SU-DHL-6 (cell line): ENCODE measurements around the gene FGB.
"Not testable (repeated sequence)": the region's sequence is repeated elsewhere in the genome, so short reads cannot be mapped to it uniquely, and the experiment has no call there.

Source experiments
- CTCF ChIP-seq: fragments of 200-600 bp; sonication (generic); IDR thresholded peaks from one replicate; pipeline ENCODE4 v1.5.1; 2017; ENCODE audit warnings: antibody characterized with exemption, mild to moderate bottlenecking, low read length, moderate library complexity; ENCODE audit not compliant: insufficient read depth, poor library complexity, severe bottlenecking
- EZH2phosphoT487 ChIP-seq: fragments of 200-600 bp; sonication (generic), shearing (Covaris generic); conservative IDR thresholded peaks from 2 replicates; pipeline ENCODE4 v1.6.1; 2018; ENCODE audit warnings: mild to moderate bottlenecking, antibody characterized with exemption, low read length, moderate library complexity, mixed read lengths

GRCh38 chr4:154597281-154597680 is 34.5 kb downstream of the FGB start:
- TF ChIP-seq CTCF, EZH2phosphoT487: not testable (repeated sequence)
